Sigmoid colon (tissue), 7 donors: Measurements from ENCODE around the gene ATG9B. TPM values are rescaled to one million over a fixed set of nuclear protein-coding genes. Genes with fewer than 3 reads are reported as not detected.
"Not testable (repeated sequence)": the region's sequence is repeated elsewhere in the genome, so short reads cannot be mapped to it uniquely, and the experiment has no call there.

Experiments
- DNase-seq: peaks from one replicate; pipeline ENCODE4 v3.0.0-alpha.2; 2019
- H3K27ac ChIP-seq, 4 donors: fragments of 200-600 bp; sonication (generic); one replicate each; pipeline ENCODE4 v1.5.1; 2016 to 2019; ENCODE audit warnings: mild to moderate bottlenecking in 1 of 4
- H3K27me3 ChIP-seq, 3 donors: fragments of 200-600 bp; sonication (generic); one replicate each; pipeline ENCODE4 v1.5.1; 2019; ENCODE audit warnings: mild to moderate bottlenecking in 1 of 3
- H3K36me3 ChIP-seq, 4 donors: fragments of 200-600 bp; sonication (generic); one replicate each; pipeline ENCODE4 v1.5.1; 2016 to 2019
- H3K4me1 ChIP-seq, 4 donors: fragments of 200-600 bp; sonication (generic); one replicate each; pipeline ENCODE4 v1.5.1; 2017 to 2019
- H3K4me3 ChIP-seq, 4 donors: fragments of 200-600 bp; sonication (generic); one replicate each; pipeline ENCODE4 v1.5.1; 2017 to 2019; ENCODE audit warnings: mild to moderate bottlenecking in 2 of 4, moderate library complexity in 1 of 4
- H3K9me3 ChIP-seq, 4 donors: fragments of 200-600 bp in 3 of 4; sonication (generic) in 3 of 4; one replicate each; pipeline versions ENCODE4 v1.5.1 to v1.6.1; 2013 to 2019
- CTCF ChIP-seq, 4 experiments: fragments of 450-650 bp in 3 of 4; fragments of 200-600 bp in 1 of 4; IDR thresholded peaks; one replicate each; pipeline ENCODE4 v1.5.1; 2016 to 2019; ENCODE audit warnings: antibody characterized with exemption in 4 of 4, mild to moderate bottlenecking in 3 of 4, moderate library complexity in 2 of 4
- EP300 ChIP-seq, 4 donors: sonication (generic); formaldehyde crosslinking; IDR thresholded peaks; one replicate each; pipeline ENCODE4 v1.6.1; 2017; ENCODE audit warnings: antibody characterized with exemption in 4 of 4
- POLR2A ChIP-seq, 2 donors: fragments of 450-650 bp; IDR thresholded peaks; one replicate each; pipeline ENCODE4 v1.6.1; 2016; ENCODE audit warnings: antibody characterized with exemption in 2 of 2, mild to moderate bottlenecking in 2 of 2, moderate library complexity in 2 of 2
- POLR2AphosphoS5 ChIP-seq, 4 donors: sonication (generic); formaldehyde crosslinking; IDR thresholded peaks; one replicate each; pipeline ENCODE4 v1.6.1; 2017; ENCODE audit warnings: antibody characterized with exemption in 4 of 4
- WGBS, 2 donors: extraction: QIAGEN DNeasy Blood & Tissue Kit; methylation state at CpG; one replicate each; pipeline ENCODE4 v1.1.7; 2013; 5-methylcytosine and 5-hydroxymethylcytosine counted together
- intact Hi-C: fragments of 100-400 bp; cut with DNase I; formaldehyde crosslinking; loops from one replicate; pipeline ENCODE4 v1.15.1; 2023
- polyA plus RNA-seq, 3 donors: library from polyadenylated mRNA; stranded (reverse); fragments of 200-250 nt; gene quantifications; one replicate each; pipeline ENCODE4 v1.2.3, GENCODE V29; 2013
- total RNA-seq, 4 donors: library from RNA; depleted of rRNA; stranded (reverse); fragments of >200 nt; gene quantifications; one replicate each; pipeline ENCODE4 v1.1.0, GENCODE V29; 2016
- donor health status: healthy with polysubstance abuse.
- donor health status: Bipolar disorder and iron deficiency.
- donor health status: healthy.

The ATG9B gene
- total and polyA plus RNA-seq, 7 donors = 1.2 to 1.6 TPM; not detected in 5

GRCh38 chr7:151046603-151047573 lies 22.6 kb upstream of the ATG9B start:
- Histone ChIP-seq H3K4me3 (no peak overlapping the region), H3K36me3 (peaks cover 0 to 33% (median 12%) of the 10 kb centered on the region in 4 donors), H3K4me1 (peaks cover 0 to 29% (median 19%) of the 10 kb centered on the region in 4 donors), H3K27ac (no peak overlapping the region), H3K9me3 (no peaks in the 10 kb centered on the region), H3K27me3 (peaks cover 0 to 10% (median 0%) of the 10 kb centered on the region in 3 donors)
- WGBS, 2 donors = 61 to 65% methylated on average over 14 of the region's 14 CpGs
- DNase-seq = no peak
- no peak for TF ChIP-seq POLR2AphosphoS5 (IDR thresholded peaks at IDR 0.05)
- no peak for TF ChIP-seq POLR2A (IDR thresholded peaks at IDR 0.05)
- intact Hi-C loops = no loop called here

GRCh38 chr7:151045967-151046366 lies 21.7 kb upstream of the ATG9B start:
- H3K4me3 ChIP-seq = no peak overlapping the region
- WGBS, 2 donors = 86 to 88% methylated on average over 9 of the region's 9 CpGs
- H3K36me3 ChIP-seq = peaks cover 0 to 42% (median 16%) of the 10 kb centered on the region in 4 donors
- no peaks in the 10 kb centered on the region for H3K9me3 ChIP-seq
- DNase-seq = no peak
- peaks cover 0 to 20% (median 13%) of the 10 kb centered on the region in 4 donors for H3K4me1 ChIP-seq
- intact Hi-C loops = no loop called here
- peaks cover 0 to 10% (median 0%) of the 10 kb centered on the region in 3 donors for H3K27me3 ChIP-seq
- no peak for TF ChIP-seq POLR2AphosphoS5 (IDR thresholded peaks at IDR 0.05)
- no peak for TF ChIP-seq CTCF (IDR thresholded peaks at IDR 0.05)
- no peak for TF ChIP-seq POLR2A (IDR thresholded peaks at IDR 0.05)
- no peak for TF ChIP-seq EP300 (IDR thresholded peaks at IDR 0.05)
- H3K27ac ChIP-seq = no peak overlapping the region

GRCh38 chr7:151045262-151045661 lies 21.0 kb upstream of the ATG9B start:
- 93 to 95% methylated on average over 11 of the region's 11 CpGs for whole genome bisulfite sequencing, 2 donors
- Histone ChIP-seq H3K27ac (no peak overlapping the region), H3K4me1 (peaks cover 0 to 14% (median 9%) of the 10 kb centered on the region in 4 donors), H3K36me3 (peaks cover 0 to 48% (median 16%) of the 10 kb centered on the region in 4 donors), H3K9me3 (no peaks in the 10 kb centered on the region), H3K4me3 (no peak overlapping the region), H3K27me3 (peaks cover 0 to 3% (median 0%) of the 10 kb centered on the region in 3 donors)
- intact Hi-C loops = no loop called here
- no peak for DNase-seq
- TF ChIP-seq POLR2AphosphoS5 (IDR thresholded peaks at IDR 0.05) = no peak
- no peak for TF ChIP-seq POLR2A (IDR thresholded peaks at IDR 0.05)
- TF ChIP-seq EP300 (IDR thresholded peaks at IDR 0.05) = no peak

GRCh38 chr7:151043959-151044358 lies 19.7 kb upstream of the ATG9B start:
- Histone ChIP-seq H3K27ac (no peak overlapping the region), H3K4me1 (peaks cover 0 to 23% (median 13%) of the 10 kb centered on the region in 4 donors), H3K36me3 (peaks cover 0 to 48% (median 16%) of the 10 kb centered on the region in 4 donors), H3K4me3 (no peak overlapping the region), H3K9me3 (no peaks in the 10 kb centered on the region), H3K27me3 (no peaks in the 10 kb centered on the region)
- 95 to 96% methylated on average over 20 of the region's 20 CpGs for WGBS, 2 donors
- no peak for DNase-seq
- TF ChIP-seq CTCF (IDR thresholded peaks at IDR 0.05) (no peak), EP300 (IDR thresholded peaks at IDR 0.05) (no peak), POLR2A (IDR thresholded peaks at IDR 0.05) (no peak), POLR2AphosphoS5 (IDR thresholded peaks at IDR 0.05) (no peak)
- intact Hi-C loops = no loop called here

- DNase-seq, H3K9me3 ChIP-seq, intact Hi-C loops, H3K4me3 ChIP-seq, H3K27ac ChIP-seq, H3K27me3 ChIP-seq: not testable (repeated sequence)
- Histone ChIP-seq H3K36me3 (peaks cover 0 to 48% (median 16%) of the 10 kb centered on the region in 4 donors), H3K4me1 (peaks cover 0 to 29% (median 18%) of the 10 kb centered on the region in 4 donors)
- 87 to 88% methylated on average over 10 of the region's 10 CpGs for WGBS, 2 donors
These were observed 19.2 kb upstream of the ATG9B start for GRCh38 chr7:151043449-151043848.
